HEK293 (cell line): ENCODE measurements around the gene PCBD2.

Experiments
- CTCF ChIA-PET: fragments of 350-600 bp; formaldehyde crosslinking; extraction: SDS; loops from one replicate; lab custom pipeline; 2021; ENCODE audit warnings: antibody characterized with exemption; lab: Yijun Ruan, JAX
- POLR2A ChIA-PET: fragments of 300-600 bp; formaldehyde crosslinking; extraction: SDS; loops from one replicate; lab custom pipeline; 2020; ENCODE audit warnings: antibody characterized with exemption, inconsistent platforms; lab: Yijun Ruan, JAX
- H3K27ac ChIP-seq: fragments of 200-500 bp; sonication (Bioruptor generic); 2 replicates; pipeline ENCODE4 v1.5.1; 2014; ENCODE audit warnings: low read depth, low read length, control low read depth, inconsistent platforms; ENCODE audit errors: extremely low read depth
- H3K36me3 ChIP-seq, 2 experiments: fragments of 200-500 bp in 1 of 2; sonication (Bioruptor generic) in 1 of 2; 1 replicate in 1 of 2; 2 replicates in 1 of 2; pipeline ENCODE4 v1.5.1; 2014 to 2017; ENCODE audit warnings: inconsistent platforms in 2 of 2, low read length in 2 of 2; ENCODE audit not compliant: control insufficient read depth in 2 of 2, insufficient read depth in 1 of 2
- H3K4me1 ChIP-seq: fragments of 200-500 bp; sonication (Bioruptor generic); 2 replicates; pipeline ENCODE4 v1.5.1; 2014; ENCODE audit warnings: mild to moderate bottlenecking, low read length, inconsistent platforms; ENCODE audit not compliant: control insufficient read depth, insufficient read depth
- H3K4me3 ChIP-seq: 2 replicates; pipeline ENCODE4 v1.5.1; 2011; ENCODE audit warnings: low read depth, mild to moderate bottlenecking, control low read depth, low read length, moderate library complexity
- H3K9me3 ChIP-seq: fragments of 200-500 bp; sonication (Bioruptor generic); 2 replicates; pipeline ENCODE4 v1.5.1; 2014; ENCODE audit warnings: low read depth, low read length, inconsistent platforms; ENCODE audit not compliant: control insufficient read depth, insufficient read depth
- GLI2 ChIP-seq: fragments of 450-650 bp; formaldehyde crosslinking; IDR thresholded peaks from 2 replicates; pipeline ENCODE4; 2017; ENCODE audit warnings: missing biosample characterization, missing genetic modification characterization, low read depth, borderline replicate concordance
- HOXD13 ChIP-seq: sonication (generic); formaldehyde crosslinking; IDR thresholded peaks from 2 replicates; pipeline ENCODE4 v1.8.0; 2022; ENCODE audit warnings: missing genetic modification reagents, borderline replicate concordance
- INSM2 ChIP-seq: fragments of 450-650 bp; formaldehyde crosslinking; IDR thresholded peaks from 2 replicates; pipeline ENCODE4 v1.5.1; 2016; ENCODE audit warnings: missing biosample characterization, missing genetic modification characterization
- SCRT1 ChIP-seq: fragments of 450-650 bp; formaldehyde crosslinking; IDR thresholded peaks from 2 replicates; pipeline ENCODE4 v1.5.1; 2016; ENCODE audit warnings: missing biosample characterization, missing genetic modification characterization, borderline replicate concordance
- ZBTB48 ChIP-seq: fragments of 450-650 bp; formaldehyde crosslinking; IDR thresholded peaks from 2 replicates; pipeline ENCODE4 v1.5.1; 2016; ENCODE audit warnings: missing biosample characterization, missing genetic modification characterization
- ZNF140 ChIP-seq: fragments of 450-650 bp; formaldehyde crosslinking; IDR thresholded peaks from 2 replicates; pipeline ENCODE4 v1.5.1; 2016; ENCODE audit warnings: missing biosample characterization, missing genetic modification characterization
- ZNF202 ChIP-seq: fragments of 450-650 bp; formaldehyde crosslinking; IDR thresholded peaks from 2 replicates; pipeline ENCODE4 v1.5.1; 2016; ENCODE audit warnings: missing biosample characterization, missing genetic modification characterization, borderline replicate concordance
- ZNF23 ChIP-seq: fragments of 450-650 bp; formaldehyde crosslinking; IDR thresholded peaks from 2 replicates; pipeline ENCODE4 v1.5.1; 2016; ENCODE audit warnings: missing biosample characterization, missing genetic modification characterization, borderline replicate concordance
- ZNF366 ChIP-seq: fragments of 450-650 bp; formaldehyde crosslinking; conservative IDR thresholded peaks from 2 replicates; pipeline ENCODE4 v1.5.1; 2016; ENCODE audit warnings: missing biosample characterization, missing genetic modification characterization
- ZNF394 ChIP-seq: fragments of 450-650 bp; formaldehyde crosslinking; IDR thresholded peaks from 2 replicates; pipeline ENCODE4 v1.5.1; 2016; ENCODE audit warnings: missing biosample characterization, missing genetic modification characterization, mild to moderate bottlenecking, moderate library complexity, borderline replicate concordance
- ZNF529 ChIP-seq: fragments of 450-650 bp; formaldehyde crosslinking; IDR thresholded peaks from 2 replicates; pipeline ENCODE4 v1.5.1; 2017; ENCODE audit warnings: missing genetic modification characterization, missing biosample characterization; ENCODE audit not compliant: insufficient replicate concordance
- TF ChIP-seq, protein P1 (sequence below): fragments of 450-650 bp; formaldehyde crosslinking; IDR thresholded peaks from 2 replicates; pipeline ENCODE4 v1.5.1; 2016; ENCODE audit warnings: missing biosample characterization, missing genetic modification characterization
- TF ChIP-seq, protein P2 (sequence below): fragments of 450-650 bp; IDR thresholded peaks from 2 replicates; pipeline ENCODE4 v1.5.1; 2018; ENCODE audit warnings: missing biosample characterization, mild to moderate bottlenecking, missing genetic modification characterization

PCBD2 gene

GRCh38 chr5:134957920-134958608 is 53.1 kb downstream of the PCBD2 start:
- H3K9me3 ChIP-seq: no peaks in the 10 kb centered on the region
- no peaks in the 10 kb centered on the region for H3K4me1 ChIP-seq
- H3K27ac ChIP-seq: no peak overlapping the region
- peaks cover 2 to 7% of the 10 kb centered on the region in 2 experiments; a peak in 2 of 3 replicates for H3K36me3 ChIP-seq
- TF ChIP-seq ZNF23 (no peak), ZNF140 (tag by site-specific recombination) (no peak)
- ChIA-PET POLR2A (no interaction called here), CTCF (interaction anchor here (0.8 kb wide), 1 partner anchor 14 kb away, joined by 3 read pairs; no protein-coding TSS in a partner anchor)
- H3K4me3 ChIP-seq: no peak overlapping the region

DNA sequence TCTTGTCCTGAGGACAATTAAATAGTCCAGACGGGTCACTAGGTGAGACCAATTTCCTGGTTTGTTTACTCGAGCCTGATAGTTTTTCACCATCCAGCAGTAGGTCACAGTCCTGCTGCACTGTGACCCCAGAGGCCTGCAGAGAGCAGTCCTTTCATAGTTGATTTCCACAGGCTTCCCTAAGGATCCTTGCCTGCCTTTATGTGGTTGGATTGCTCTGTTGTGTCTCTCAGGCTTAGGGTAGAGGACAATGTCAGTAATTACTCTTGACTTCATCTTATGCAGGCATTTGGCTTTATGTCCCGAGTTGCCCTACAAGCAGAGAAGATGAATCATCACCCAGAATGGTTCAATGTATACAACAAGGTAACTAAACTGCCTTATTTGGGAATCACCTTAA is 53.8 kb downstream of the PCBD2 start:
- no peaks in the 10 kb centered on the region for H3K4me1 ChIP-seq
- ChIA-PET POLR2A (no interaction called here), CTCF (interaction anchor here (0.8 kb wide), 1 partner anchor 15 kb away, joined by 3 read pairs; no protein-coding TSS in a partner anchor)
- H3K9me3 ChIP-seq: no peaks in the 10 kb centered on the region
- TF ChIP-seq ZNF202 (tag by site-specific recombination) (no peak), ZNF394 (tag by site-specific recombination) (no peak), ZNF529 (tag by site-specific recombination) (no peak), GLI2 (no peak), ZBTB48 (no peak)
- no peak overlapping the region for H3K27ac ChIP-seq
- peaks cover 3 to 7% of the 10 kb centered on the region in 2 experiments; a peak in 2 of 3 replicates for H3K36me3 ChIP-seq
- no peak overlapping the region for H3K4me3 ChIP-seq

DNA sequence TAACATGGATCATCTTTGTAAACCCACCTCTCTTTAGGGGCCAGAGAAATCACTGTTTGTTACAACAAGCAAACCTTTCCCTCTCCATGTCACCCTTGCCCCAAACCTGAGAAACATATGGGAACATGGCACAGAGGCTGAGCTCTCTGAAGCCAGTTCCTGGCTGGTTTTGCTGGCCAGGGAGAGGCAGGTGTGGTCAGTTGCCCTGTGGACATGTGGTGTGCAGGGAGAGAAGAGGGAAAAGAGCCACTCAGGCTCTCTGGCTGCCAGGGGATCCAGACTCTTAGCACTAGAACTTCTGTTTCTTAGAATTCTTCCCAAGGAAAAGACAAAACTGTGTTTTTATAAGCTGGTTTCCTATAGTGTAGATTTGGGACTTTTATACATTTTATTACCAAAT is 58.2 kb downstream of the PCBD2 start:
- POLR2A ChIA-PET: no interaction called here
- TF ChIP-seq INSM2 (no peak), ZNF366 (tag by site-specific recombination) (no peak), HOXD13 (no peak), ZNF394 (tag by site-specific recombination) (no peak), SCRT1 (tag by site-specific recombination) (no peak)
- TF ChIP-seq, protein P1, sequence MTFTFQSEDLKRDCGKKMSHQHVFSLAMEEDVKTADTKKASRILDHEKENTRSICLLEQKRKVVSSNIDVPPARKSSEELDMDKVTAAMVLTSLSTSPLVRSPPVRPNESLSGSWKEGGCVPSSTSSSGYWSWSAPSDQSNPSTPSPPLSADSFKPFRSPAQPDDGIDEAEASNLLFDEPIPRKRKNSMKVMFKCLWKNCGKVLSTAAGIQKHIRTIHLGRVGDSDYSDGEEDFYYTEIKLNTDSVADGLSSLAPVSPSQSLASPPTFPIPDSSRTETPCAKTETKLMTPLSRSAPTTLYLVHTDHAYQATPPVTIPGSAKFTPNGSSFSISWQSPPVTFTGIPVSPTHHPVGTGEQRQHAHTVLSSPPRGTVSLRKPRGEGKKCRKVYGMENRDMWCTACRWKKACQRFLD: no peak
- TF ChIP-seq, protein P2, sequence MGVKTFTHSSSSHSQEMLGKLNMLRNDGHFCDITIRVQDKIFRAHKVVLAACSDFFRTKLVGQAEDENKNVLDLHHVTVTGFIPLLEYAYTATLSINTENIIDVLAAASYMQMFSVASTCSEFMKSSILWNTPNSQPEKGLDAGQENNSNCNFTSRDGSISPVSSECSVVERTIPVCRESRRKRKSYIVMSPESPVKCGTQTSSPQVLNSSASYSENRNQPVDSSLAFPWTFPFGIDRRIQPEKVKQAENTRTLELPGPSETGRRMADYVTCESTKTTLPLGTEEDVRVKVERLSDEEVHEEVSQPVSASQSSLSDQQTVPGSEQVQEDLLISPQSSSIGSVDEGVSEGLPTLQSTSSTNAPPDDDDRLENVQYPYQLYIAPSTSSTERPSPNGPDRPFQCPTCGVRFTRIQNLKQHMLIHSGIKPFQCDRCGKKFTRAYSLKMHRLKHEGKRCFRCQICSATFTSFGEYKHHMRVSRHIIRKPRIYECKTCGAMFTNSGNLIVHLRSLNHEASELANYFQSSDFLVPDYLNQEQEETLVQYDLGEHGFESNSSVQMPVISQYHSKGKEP (tag by site-specific recombination): no peak
- Histone ChIP-seq H3K27ac (no peak overlapping the region), H3K9me3 (no peaks in the 10 kb centered on the region), H3K4me3 (no peak overlapping the region), H3K36me3 (peaks cover 7 to 8% of the 10 kb centered on the region in 2 experiments; a peak in 2 of 3 replicates), H3K4me1 (no peaks in the 10 kb centered on the region)
- CTCF ChIA-PET: interaction anchor here (0.6 kb wide), 1 partner anchor 767 kb away, joined by 4 read pairs; no protein-coding TSS in a partner anchor
